ENCODE data around the gene BTN1A1.

GRCh38 chr6:26533532-26533931, 33.4 kb downstream of the BTN1A1 start:
- no peak for TF ChIP-seq CTCF (IDR thresholded peaks at IDR 0.05)
- TF ChIP-seq POLR2A (IDR thresholded peaks at IDR 0.05), result no peak
- no peak for TF ChIP-seq EP300 (IDR thresholded peaks at IDR 0.05; ENCODE audit: low read depth)
- no peak for TF ChIP-seq POLR2AphosphoS5 (IDR thresholded peaks at IDR 0.05)

Data from transverse colon (tissue), 4 donors.